Keratinocyte (primary cell): ENCODE data around the gene MTSS2.

Experiments
- CTCF ChIP-seq, 3 experiments: IDR thresholded peaks in 1 of 3; conservative IDR thresholded peaks in 1 of 3; optimal IDR thresholded peaks in 1 of 3; 2 replicates in 2 of 3; 3 replicates in 1 of 3; pipeline versions ENCODE3 to v1.5.1; 2011; ENCODE audit warnings: low read length in 3 of 3, mild to moderate bottlenecking in 3 of 3, moderate library complexity in 2 of 3, control low read depth in 1 of 3, inconsistent platforms in 1 of 3; ENCODE audit not compliant: insufficient read depth in 2 of 3; ENCODE audit errors: extremely low read depth in 1 of 3
- EZH2 ChIP-seq: IDR thresholded peaks from one replicate; pipeline ENCODE4 v1.6.1; 2012; ENCODE audit warnings: inconsistent platforms, mild to moderate bottlenecking, low read length, moderate library complexity

- TF ChIP-seq CTCF (optimal IDR thresholded peaks at IDR 0.05 in 1 of 3, IDR thresholded peaks at IDR 0.05 in 1 of 3, conservative IDR thresholded peaks at IDR 0.05 in 1 of 3; ENCODE audit: extremely low read depth in 1 of 3, insufficient read depth in 2 of 3, low read length in 3 of 3), result no peak
- no peak for TF ChIP-seq EZH2
Measured at GRCh38 chr16:70689035-70689969, 3.4 kb upstream of the MTSS2 start.
